WTC11 (cell line): ENCODE measurements around the gene ARSJ. TPM values are rescaled to one million over a fixed set of nuclear protein-coding genes. Genes with fewer than 3 reads are reported as not detected.

Experiments used
- ATAC-seq: fragments of 200-7000 bp; cut with Tn5 transposase; 2 replicates; pipeline ENCODE4 v1.10.0; 2021; ENCODE audit warnings: mild to moderate bottlenecking, moderate library complexity
- CTCF ChIA-PET: fragments of 300-600 bp; sonication (Branson Sonifier 250); formaldehyde crosslinking; loops from one replicate; lab custom pipeline; 2021; ENCODE audit warnings: antibody characterized with exemption; lab: Charles Lee
- POLR2A ChIA-PET: fragments of 350-600 bp; sonication (Branson Sonifier 250); formaldehyde crosslinking; loops from one replicate; lab custom pipeline; 2021; ENCODE audit warnings: antibody characterized with exemption; lab: Charles Lee
- DNase-seq: peaks from one replicate; pipeline ENCODE4 v3.0.0; 2021; ENCODE audit warnings: low spot score
- H3K27ac Mint-ChIP-seq: 2 replicates; pipeline ENCODE4 v1.8.0; 2021; ENCODE audit warnings: mixed read lengths
- H3K27me3 Mint-ChIP-seq: 2 replicates; pipeline ENCODE4 v1.8.0; 2021; ENCODE audit warnings: low read depth, mild to moderate bottlenecking, moderate library complexity, mixed read lengths
- H3K36me3 Mint-ChIP-seq: 2 replicates; pipeline ENCODE4 v1.8.0; 2021; ENCODE audit warnings: mixed read lengths
- H3K4me1 Mint-ChIP-seq: 2 replicates; pipeline ENCODE4 v1.8.0; 2022; ENCODE audit warnings: mixed read lengths
- H3K4me3 Mint-ChIP-seq: 2 replicates; pipeline ENCODE4 v1.8.0; 2021; ENCODE audit warnings: mild to moderate bottlenecking, moderate library complexity, mixed read lengths
- H3K9me3 Mint-ChIP-seq: 2 replicates; pipeline ENCODE4 v1.8.0; 2021; ENCODE audit warnings: mixed read lengths
- AR ChIP-seq: fragments of 250-450 bp; sonication (Bioruptor Pico); IDR thresholded peaks from 2 replicates; pipeline ENCODE4 v1.9.0; 2021; ENCODE audit warnings: mild to moderate bottlenecking
- ATF2 ChIP-seq: sonication (generic); formaldehyde crosslinking; IDR thresholded peaks from 2 replicates; pipeline ENCODE4 v1.8.1; 2022; ENCODE audit warnings: low read depth, missing genetic modification reagents, borderline replicate concordance
- ATF6 ChIP-seq: sonication (generic); formaldehyde crosslinking; IDR thresholded peaks from 2 replicates; pipeline ENCODE4 v1.8.1; 2023; ENCODE audit warnings: mild to moderate bottlenecking, missing genetic modification reagents
- CREB1 ChIP-seq: sonication (generic); formaldehyde crosslinking; IDR thresholded peaks from 2 replicates; pipeline ENCODE4 v1.8.0; 2023; ENCODE audit warnings: mild to moderate bottlenecking, missing genetic modification reagents
- ELF4 ChIP-seq: sonication (generic); formaldehyde crosslinking; IDR thresholded peaks from 2 replicates; pipeline ENCODE4 v1.8.1; 2022; ENCODE audit warnings: low read depth, mild to moderate bottlenecking, moderate library complexity, missing genetic modification reagents
- ERG ChIP-seq: fragments of 250-450 bp; sonication (Bioruptor Pico); IDR thresholded peaks from 2 replicates; pipeline ENCODE4 v1.8.0; 2021; ENCODE audit warnings: mild to moderate bottlenecking
- ETV6 ChIP-seq: sonication (generic); formaldehyde crosslinking; IDR thresholded peaks from 2 replicates; pipeline ENCODE4 v1.8.1; 2022; ENCODE audit warnings: mild to moderate bottlenecking, missing genetic modification reagents
- FOXJ3 ChIP-seq: sonication (generic); formaldehyde crosslinking; IDR thresholded peaks from 2 replicates; pipeline ENCODE4 v1.9.0; 2021; ENCODE audit warnings: missing genetic modification reagents, mild to moderate bottlenecking, borderline replicate concordance
- FOXP4 ChIP-seq: sonication (generic); formaldehyde crosslinking; IDR thresholded peaks from 2 replicates; pipeline ENCODE4 v1.8.0; 2022; ENCODE audit warnings: mild to moderate bottlenecking, missing genetic modification reagents
- GRHL2 ChIP-seq: fragments of 250-450 bp; sonication (Bioruptor Pico); IDR thresholded peaks from 2 replicates; pipeline ENCODE4 v1.8.0; 2022; ENCODE audit warnings: mild to moderate bottlenecking, moderate library complexity; ENCODE audit not compliant: insufficient replicate concordance, severe bottlenecking
- JAZF1 ChIP-seq: fragments of 250-450 bp; sonication (Bioruptor Pico); IDR thresholded peaks from 2 replicates; pipeline ENCODE4 v1.9.0; 2021; ENCODE audit warnings: moderate library complexity, mild to moderate bottlenecking, inconsistent platforms
- MXD4 ChIP-seq: fragments of 250-450 bp; sonication (Bioruptor Pico); IDR thresholded peaks from 2 replicates; pipeline ENCODE4 v1.8.0; 2021; ENCODE audit warnings: mild to moderate bottlenecking, moderate library complexity, borderline replicate concordance
- PREB ChIP-seq: sonication (generic); formaldehyde crosslinking; IDR thresholded peaks from 2 replicates; pipeline ENCODE4 v1.8.1; 2022; ENCODE audit warnings: mild to moderate bottlenecking, missing genetic modification reagents, moderate library complexity, borderline replicate concordance
- RELA ChIP-seq: sonication (generic); formaldehyde crosslinking; IDR thresholded peaks from 2 replicates; pipeline ENCODE4 v1.8.1; 2022; ENCODE audit warnings: missing genetic modification reagents, mild to moderate bottlenecking, borderline replicate concordance
- SP1 ChIP-seq: sonication (generic); formaldehyde crosslinking; conservative IDR thresholded peaks from 2 replicates; pipeline ENCODE4 v1.8.1; 2022; ENCODE audit warnings: missing genetic modification reagents
- TCF7 ChIP-seq: sonication (generic); formaldehyde crosslinking; IDR thresholded peaks from 2 replicates; pipeline ENCODE4 v1.8.0; 2022; ENCODE audit warnings: mild to moderate bottlenecking, low read depth, missing genetic modification reagents, moderate library complexity
- TEAD4 ChIP-seq: sonication (generic); formaldehyde crosslinking; IDR thresholded peaks from 2 replicates; pipeline ENCODE4 v1.8.0; 2022; ENCODE audit warnings: mild to moderate bottlenecking, missing genetic modification reagents
- TP53 ChIP-seq: sonication (generic); formaldehyde crosslinking; IDR thresholded peaks from 2 replicates; pipeline ENCODE4 v1.8.1; 2023; ENCODE audit warnings: mild to moderate bottlenecking, missing genetic modification reagents
- ZNF138 ChIP-seq: sonication (generic); formaldehyde crosslinking; conservative IDR thresholded peaks from 2 replicates; pipeline ENCODE4 v1.8.1; 2022; ENCODE audit warnings: mild to moderate bottlenecking, moderate library complexity, missing genetic modification reagents
- ZNF281 ChIP-seq: sonication (generic); formaldehyde crosslinking; IDR thresholded peaks from 2 replicates; pipeline ENCODE4 v1.8.0; 2023; ENCODE audit warnings: mild to moderate bottlenecking, missing genetic modification reagents
- ZNF671 ChIP-seq: fragments of 250-450 bp; sonication (Bioruptor Pico); IDR thresholded peaks from 2 replicates; pipeline ENCODE4 v1.8.0; 2021; ENCODE audit warnings: mild to moderate bottlenecking
- total RNA-seq: library from RNA; stranded (reverse); gene quantifications from 3 replicates; pipeline ENCODE4 v1.2.3, GENCODE V29; 2021

Gene ARSJ
- total RNA-seq, 1 experiment from 2014 or later: 6.6 TPM

- no peak for TF ChIP-seq ELF4 (CRISPR knock-in tag)
Measured at GRCh38 chr4:113873508-113873907, 105.9 kb downstream of the ARSJ start (continued).

GRCh38 chr4:113872426-113873260, 106.8 kb downstream of the ARSJ start:
- H3K4me1 Mint-ChIP-seq: peaks cover 62% of the 10 kb centered on the region
- no peak overlapping the region for H3K4me3 Mint-ChIP-seq
- ChIA-PET POLR2A (interaction anchor here (0.7 kb wide), 1 partner anchor 560 kb away, joined by 8 read pairs; no protein-coding TSS in a partner anchor), CTCF (interaction anchor here (2.6 kb wide), 1 partner anchor 325 kb away, joined by 10 read pairs; no protein-coding TSS in a partner anchor)
- H3K27ac Mint-ChIP-seq: no peak overlapping the region
- TF ChIP-seq CREB1 (CRISPR knock-in tag) (no peak), ATF6 (CRISPR knock-in tag) (no peak), FOXJ3 (CRISPR knock-in tag) (no peak), ZNF138 (CRISPR knock-in tag) (no peak), MXD4 (CRISPR knock-in tag) (no peak), GRHL2 (CRISPR knock-in tag) (no peak), RELA (no peak), TEAD4 (CRISPR knock-in tag) (no peak), JAZF1 (CRISPR knock-in tag) (no peak), ZNF281 (CRISPR knock-in tag) (no peak), ATF2 (no peak), TP53 (CRISPR knock-in tag) (no peak), PREB (CRISPR knock-in tag) (no peak), ETV6 (CRISPR knock-in tag) (no peak), ZNF671 (CRISPR knock-in tag) (no peak), AR (no peak), FOXP4 (no peak), TCF7 (CRISPR knock-in tag) (no peak), SP1 (CRISPR knock-in tag) (no peak), ERG (CRISPR knock-in tag) (no peak)
- peaks cover 12% of the 10 kb centered on the region for H3K9me3 Mint-ChIP-seq
- H3K36me3 Mint-ChIP-seq: peaks cover 4% of the 10 kb centered on the region
- no peak for DNase-seq
- no peaks in the 10 kb centered on the region for H3K27me3 Mint-ChIP-seq
- ATAC-seq: no peak
